ENCODE measurements around the gene ANKRD11.
A peak's percentile ranks its signal among the peaks of the same experiment; 100 is the strongest.

Gene ANKRD11

GRCh38 chr16:89360760-89361435 is 129.5 kb downstream of the ANKRD11 start:
- DNase-seq = peak; percentile 71

GRCh38 chr16:89359264-89360147 is 130.9 kb downstream of the ANKRD11 start:
- DNase-seq = no peak

GRCh38 chr16:89358030-89359005 is 132.0 kb downstream of the ANKRD11 start:
- DNase-seq = peak; percentile 35

- peak; percentile 15 for DNase-seq
Measured at GRCh38 chr16:89357055-89357816, 133.1 kb downstream of the ANKRD11 start.

GRCh38 chr16:89355686-89356085 is 134.7 kb downstream of the ANKRD11 start:
- no peak for DNase-seq

GRCh38 chr16:89355007-89355406 is 135.4 kb downstream of the ANKRD11 start:
- no peak for DNase-seq

- DNase-seq = no peak
Measured at GRCh38 chr16:89354325-89354724, 136.0 kb downstream of the ANKRD11 start.

- DNase-seq = no peak
Measured at GRCh38 chr16:89352091-89352681, 138.2 kb downstream of the ANKRD11 start.

GRCh38 chr16:89351645-89352044 is 138.7 kb downstream of the ANKRD11 start:
- DNase-seq = no peak

GRCh38 chr16:89350701-89351380 is 139.5 kb downstream of the ANKRD11 start:
- DNase-seq = no peak

- no peak for DNase-seq
Measured at GRCh38 chr16:89349947-89350633, 140.3 kb downstream of the ANKRD11 start.

GRCh38 chr16:89347807-89348206 is 142.6 kb downstream of the ANKRD11 start:
- no peak for DNase-seq

- DNase-seq = no peak
Measured at GRCh38 chr16:89346869-89347268, 143.5 kb downstream of the ANKRD11 start.

GRCh38 chr16:89345642-89346150 is 144.7 kb downstream of the ANKRD11 start:
- DNase-seq = no peak

GRCh38 chr16:89344846-89345611 is 145.3 kb downstream of the ANKRD11 start:
- no peak for DNase-seq

GRCh38 chr16:89344458-89344834 is 145.9 kb downstream of the ANKRD11 start:
- DNase-seq = no peak

- no peak for DNase-seq
Measured at GRCh38 chr16:89343501-89344457, 146.6 kb downstream of the ANKRD11 start.

Data from CD4-positive, alpha-beta T cell treated with Interferon gamma for 1 hour (primary cell).